DOHH2 (cell line): ENCODE data around the gene ARF6.
A peak's percentile ranks its signal among the peaks of the same experiment; 100 is the strongest.

Experiments used
- H3F3A ChIP-seq: fragments of 200-600 bp; sonication (generic), shearing (Covaris generic); 2 replicates; pipeline ENCODE4 v1.6.0; 2016; ENCODE audit warnings: antibody characterized with exemption, mild to moderate bottlenecking; ENCODE audit not compliant: control insufficient read depth, insufficient read depth
- H3K27ac ChIP-seq: fragments of 200-600 bp; sonication (generic); 2 replicates; pipeline ENCODE4 v1.5.1; 2014; ENCODE audit warnings: low read depth, mild to moderate bottlenecking, low read length, moderate library complexity
- H3K27me3 ChIP-seq: fragments of 200-600 bp; sonication (generic); 2 replicates; pipeline ENCODE4 v1.6.1; 2014; ENCODE audit warnings: mild to moderate bottlenecking, low read length, mixed read lengths; ENCODE audit not compliant: control insufficient read depth
- H3K36me3 ChIP-seq: fragments of 200-600 bp; sonication (generic); 2 replicates; pipeline ENCODE4 v1.6.1; 2014; ENCODE audit warnings: mild to moderate bottlenecking, low read length, moderate library complexity, mixed read lengths; ENCODE audit not compliant: control insufficient read depth
- H3K4me1 ChIP-seq: fragments of 200-600 bp; sonication (generic); 2 replicates; pipeline ENCODE4 v1.6.1; 2014; ENCODE audit warnings: mild to moderate bottlenecking, low read length, mixed read lengths; ENCODE audit not compliant: control insufficient read depth
- H3K4me2 ChIP-seq: fragments of 200-600 bp; sonication (generic); 2 replicates; pipeline ENCODE4 v1.6.0; 2014; ENCODE audit warnings: mild to moderate bottlenecking, low read length, moderate library complexity
- H3K4me3 ChIP-seq: fragments of 200-600 bp; sonication (generic); 2 replicates; pipeline ENCODE4 v1.5.1; 2014; ENCODE audit warnings: mild to moderate bottlenecking, low read length, mixed read lengths
- H3K79me2 ChIP-seq: fragments of 200-600 bp; sonication (generic); 2 replicates; pipeline ENCODE4 v1.6.1; 2014; ENCODE audit warnings: mild to moderate bottlenecking, low read length, mixed read lengths; ENCODE audit not compliant: control insufficient read depth
- H3K9me2 ChIP-seq: fragments of 200-600 bp; sonication (generic); replicated peaks from 2 replicates; pipeline ENCODE4 v1.6.1; 2014; ENCODE audit warnings: mild to moderate bottlenecking, low read length, mixed read lengths; ENCODE audit not compliant: control insufficient read depth
- H3K9me3 ChIP-seq: fragments of 200-600 bp; sonication (generic); 2 replicates; pipeline ENCODE4 v1.6.1; 2014; ENCODE audit warnings: antibody characterized with exemption, low read length, mixed read lengths; ENCODE audit not compliant: control insufficient read depth, insufficient read depth
- H4K20me1 ChIP-seq: fragments of 200-600 bp; sonication (generic); 2 replicates; pipeline ENCODE4 v1.6.0; 2014; ENCODE audit warnings: low read depth, mild to moderate bottlenecking, antibody characterized with exemption, low read length, moderate library complexity; ENCODE audit not compliant: control insufficient read depth, insufficient read depth
- EZH2phosphoT487 ChIP-seq: fragments of 200-600 bp; sonication (generic); IDR thresholded peaks from 2 replicates; pipeline ENCODE4 v1.6.1; 2017; ENCODE audit warnings: borderline replicate concordance, mild to moderate bottlenecking, antibody characterized with exemption, low read length, moderate library complexity, mixed read lengths
- TF ChIP-seq, protein P1 (sequence below): fragments of 200-600 bp; sonication (generic); IDR thresholded peaks from one replicate; pipeline ENCODE4 v1.5.1; 2014; ENCODE audit warnings: antibody characterized with exemption, mild to moderate bottlenecking, low read depth, low read length; ENCODE audit not compliant: poor library complexity, severe bottlenecking

ARF6 gene

DNA sequence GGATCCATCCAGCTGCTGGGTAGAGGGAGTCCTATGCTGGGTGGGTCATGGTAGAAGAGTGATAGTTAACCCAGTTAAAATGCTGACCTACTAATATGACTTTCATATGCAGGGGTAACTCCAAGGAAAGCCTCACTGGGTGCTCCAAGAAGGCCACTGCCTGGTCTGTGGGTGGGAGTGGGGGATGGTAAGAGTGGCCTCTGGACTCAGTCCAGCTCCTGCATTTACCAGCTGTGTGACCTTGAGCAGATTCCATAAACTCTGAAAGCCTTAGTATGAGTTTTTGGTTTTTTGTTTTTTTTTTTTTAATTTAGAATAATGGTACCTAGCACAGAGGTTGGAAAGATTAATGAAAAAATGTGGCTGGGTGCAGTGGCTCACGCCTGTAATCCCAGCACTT is 51.6 kb downstream of the ARF6 start:
- Histone ChIP-seq H3K36me3 (no peaks in the 10 kb centered on the region), H3K4me1 (peaks cover 45% of the 10 kb centered on the region), H3K4me2 (no peak overlapping the region), H3K4me3 (no peak overlapping the region), H3K27ac (no peak overlapping the region), H3K9me3 (peaks cover 4% of the 10 kb centered on the region; the same call in 1 of the 2 replicates), H3K79me2 (no peaks in the 10 kb centered on the region), H3K9me2 (no peaks in the 10 kb centered on the region), H3F3A (peaks cover 8% of the 10 kb centered on the region; the same call in 1 of the 2 replicates), H4K20me1 (no peaks in the 10 kb centered on the region), H3K27me3 (no peaks in the 10 kb centered on the region)
- TF ChIP-seq EZH2phosphoT487 = no peak
- TF ChIP-seq, protein P1, sequence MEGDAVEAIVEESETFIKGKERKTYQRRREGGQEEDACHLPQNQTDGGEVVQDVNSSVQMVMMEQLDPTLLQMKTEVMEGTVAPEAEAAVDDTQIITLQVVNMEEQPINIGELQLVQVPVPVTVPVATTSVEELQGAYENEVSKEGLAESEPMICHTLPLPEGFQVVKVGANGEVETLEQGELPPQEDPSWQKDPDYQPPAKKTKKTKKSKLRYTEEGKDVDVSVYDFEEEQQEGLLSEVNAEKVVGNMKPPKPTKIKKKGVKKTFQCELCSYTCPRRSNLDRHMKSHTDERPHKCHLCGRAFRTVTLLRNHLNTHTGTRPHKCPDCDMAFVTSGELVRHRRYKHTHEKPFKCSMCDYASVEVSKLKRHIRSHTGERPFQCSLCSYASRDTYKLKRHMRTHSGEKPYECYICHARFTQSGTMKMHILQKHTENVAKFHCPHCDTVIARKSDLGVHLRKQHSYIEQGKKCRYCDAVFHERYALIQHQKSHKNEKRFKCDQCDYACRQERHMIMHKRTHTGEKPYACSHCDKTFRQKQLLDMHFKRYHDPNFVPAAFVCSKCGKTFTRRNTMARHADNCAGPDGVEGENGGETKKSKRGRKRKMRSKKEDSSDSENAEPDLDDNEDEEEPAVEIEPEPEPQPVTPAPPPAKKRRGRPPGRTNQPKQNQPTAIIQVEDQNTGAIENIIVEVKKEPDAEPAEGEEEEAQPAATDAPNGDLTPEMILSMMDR = no peak

DNA sequence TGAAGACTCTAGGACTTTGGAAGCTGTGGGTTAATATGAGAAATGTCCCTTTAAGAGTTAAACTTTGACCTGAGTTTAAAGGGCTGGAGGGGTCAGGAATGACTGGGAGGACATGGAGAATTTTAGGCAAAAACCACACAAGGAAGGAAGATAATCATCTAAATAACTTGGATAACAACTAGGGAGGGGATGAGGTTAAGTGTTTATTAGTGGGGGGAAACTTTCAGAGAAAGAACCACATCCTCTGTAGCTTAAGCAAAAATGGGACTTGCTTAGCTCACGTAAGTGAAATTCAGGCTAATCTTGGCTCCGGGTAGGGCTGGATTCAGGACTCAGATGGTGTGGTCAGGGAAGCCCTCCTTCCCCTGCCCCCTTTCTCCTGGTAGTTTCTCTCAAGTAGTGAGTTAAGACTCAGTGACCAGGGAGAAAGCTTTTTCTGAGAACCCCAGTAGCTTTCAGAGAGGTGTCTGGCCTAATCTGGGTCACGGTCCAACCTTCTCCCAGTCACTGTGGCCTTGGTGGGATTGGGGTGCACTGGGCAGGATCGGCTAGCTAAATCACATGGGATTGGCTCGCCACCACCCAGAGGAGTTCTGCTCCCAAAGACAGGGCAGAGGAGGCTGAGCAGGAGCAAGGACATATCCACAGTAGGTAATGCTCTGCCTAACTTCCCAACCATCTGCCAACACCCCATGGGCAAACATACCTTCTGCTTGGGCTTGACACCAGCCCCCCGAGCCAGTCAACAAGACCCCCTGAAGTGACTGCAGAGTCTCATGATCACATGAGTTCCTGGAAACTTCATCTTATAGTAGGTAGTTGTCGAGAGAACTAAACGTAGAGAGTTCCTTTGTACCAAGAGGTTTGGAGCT is 52.8 kb downstream of the ARF6 start:
- H3K4me2 ChIP-seq = peak overlapping the region; percentile 26
- H3K4me3 ChIP-seq = no peak overlapping the region
- H3F3A ChIP-seq = peaks cover 6% of the 10 kb centered on the region; the same call in 1 of the 2 replicates
- no peaks in the 10 kb centered on the region for H3K36me3 ChIP-seq
- H3K27me3 ChIP-seq = no peaks in the 10 kb centered on the region
- no peaks in the 10 kb centered on the region for H3K9me2 ChIP-seq
- H3K27ac ChIP-seq = no peak overlapping the region
- H3K4me1 ChIP-seq = peaks cover 35% of the 10 kb centered on the region
- no peaks in the 10 kb centered on the region for H3K9me3 ChIP-seq
- TF ChIP-seq EZH2phosphoT487 = no peak
- TF ChIP-seq, protein P1 = no peak
- H3K79me2 ChIP-seq = no peaks in the 10 kb centered on the region
- no peaks in the 10 kb centered on the region for H4K20me1 ChIP-seq
